Measurements from ENCODE around the gene OCA2.

OCA2 gene

DNA sequence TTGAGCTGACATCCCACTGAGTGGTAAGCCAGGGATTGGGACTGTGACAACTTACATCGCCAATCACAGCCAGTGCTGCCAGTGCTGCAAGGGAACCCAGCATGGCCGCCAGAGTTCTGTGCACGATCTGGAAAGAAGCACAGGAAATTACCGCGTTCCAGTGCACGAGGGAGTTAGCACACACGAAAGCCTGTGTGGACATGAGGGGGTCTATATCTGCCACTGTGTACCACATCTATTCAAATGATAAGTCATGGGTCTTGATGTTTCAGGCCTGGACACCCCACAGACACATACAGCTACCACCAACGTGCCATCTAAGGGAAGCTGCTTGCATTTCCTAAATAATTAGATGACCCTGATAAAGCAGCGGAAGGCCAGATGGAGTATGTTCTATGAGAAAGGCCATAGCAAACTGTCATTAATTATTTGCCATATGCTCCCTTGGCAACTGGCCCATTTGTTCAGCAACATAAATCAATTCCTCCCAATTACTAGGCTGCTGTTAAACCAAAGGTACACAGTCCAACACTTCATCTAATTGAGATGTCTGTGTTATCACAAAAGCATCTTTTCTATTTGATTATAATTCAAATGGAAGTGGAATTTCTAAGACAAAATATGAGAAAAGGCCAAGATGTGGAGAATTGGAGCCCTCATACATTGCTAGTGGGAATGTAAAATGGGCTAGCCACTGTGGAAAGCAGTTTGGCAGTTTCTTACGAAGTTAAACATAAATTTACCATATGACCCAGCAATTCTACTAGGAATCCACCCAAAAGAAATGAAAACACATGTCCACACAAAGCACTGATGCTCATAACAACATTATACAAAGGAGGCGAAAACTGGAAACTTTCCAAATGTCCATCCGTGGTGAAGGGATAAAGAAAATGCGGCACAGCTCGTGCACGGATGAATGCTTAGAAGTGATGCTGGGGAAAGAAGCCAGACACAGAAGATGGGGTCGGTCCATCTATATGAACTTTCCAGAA lies 108.3 kb downstream of the OCA2 start:
- TF ChIP-seq, protein P1, sequence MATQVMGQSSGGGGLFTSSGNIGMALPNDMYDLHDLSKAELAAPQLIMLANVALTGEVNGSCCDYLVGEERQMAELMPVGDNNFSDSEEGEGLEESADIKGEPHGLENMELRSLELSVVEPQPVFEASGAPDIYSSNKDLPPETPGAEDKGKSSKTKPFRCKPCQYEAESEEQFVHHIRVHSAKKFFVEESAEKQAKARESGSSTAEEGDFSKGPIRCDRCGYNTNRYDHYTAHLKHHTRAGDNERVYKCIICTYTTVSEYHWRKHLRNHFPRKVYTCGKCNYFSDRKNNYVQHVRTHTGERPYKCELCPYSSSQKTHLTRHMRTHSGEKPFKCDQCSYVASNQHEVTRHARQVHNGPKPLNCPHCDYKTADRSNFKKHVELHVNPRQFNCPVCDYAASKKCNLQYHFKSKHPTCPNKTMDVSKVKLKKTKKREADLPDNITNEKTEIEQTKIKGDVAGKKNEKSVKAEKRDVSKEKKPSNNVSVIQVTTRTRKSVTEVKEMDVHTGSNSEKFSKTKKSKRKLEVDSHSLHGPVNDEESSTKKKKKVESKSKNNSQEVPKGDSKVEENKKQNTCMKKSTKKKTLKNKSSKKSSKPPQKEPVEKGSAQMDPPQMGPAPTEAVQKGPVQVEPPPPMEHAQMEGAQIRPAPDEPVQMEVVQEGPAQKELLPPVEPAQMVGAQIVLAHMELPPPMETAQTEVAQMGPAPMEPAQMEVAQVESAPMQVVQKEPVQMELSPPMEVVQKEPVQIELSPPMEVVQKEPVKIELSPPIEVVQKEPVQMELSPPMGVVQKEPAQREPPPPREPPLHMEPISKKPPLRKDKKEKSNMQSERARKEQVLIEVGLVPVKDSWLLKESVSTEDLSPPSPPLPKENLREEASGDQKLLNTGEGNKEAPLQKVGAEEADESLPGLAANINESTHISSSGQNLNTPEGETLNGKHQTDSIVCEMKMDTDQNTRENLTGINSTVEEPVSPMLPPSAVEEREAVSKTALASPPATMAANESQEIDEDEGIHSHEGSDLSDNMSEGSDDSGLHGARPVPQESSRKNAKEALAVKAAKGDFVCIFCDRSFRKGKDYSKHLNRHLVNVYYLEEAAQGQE (IDR thresholded peaks at IDR 0.05; ENCODE audit: insufficient read depth in 1 of 2, low read depth in 2 of 2, low read length in 2 of 2), result no peak
- TF ChIP-seq FOXP2 (optimal IDR thresholded peaks at IDR 0.05; ENCODE audit: borderline replicate concordance, extremely low read depth, extremely low read length, insufficient read depth), result no peak
- no peak for TF ChIP-seq TAF1 (IDR thresholded peaks at IDR 0.05; ENCODE audit: borderline replicate concordance, insufficient read depth, low read length)
- no peak for TF ChIP-seq SIN3A (IDR thresholded peaks at IDR 0.05; ENCODE audit: borderline replicate concordance, insufficient read depth, low read length)
- TF ChIP-seq POLR2AphosphoS5 (IDR thresholded peaks at IDR 0.05; ENCODE audit: low read depth, low read length), result no peak

DNA sequence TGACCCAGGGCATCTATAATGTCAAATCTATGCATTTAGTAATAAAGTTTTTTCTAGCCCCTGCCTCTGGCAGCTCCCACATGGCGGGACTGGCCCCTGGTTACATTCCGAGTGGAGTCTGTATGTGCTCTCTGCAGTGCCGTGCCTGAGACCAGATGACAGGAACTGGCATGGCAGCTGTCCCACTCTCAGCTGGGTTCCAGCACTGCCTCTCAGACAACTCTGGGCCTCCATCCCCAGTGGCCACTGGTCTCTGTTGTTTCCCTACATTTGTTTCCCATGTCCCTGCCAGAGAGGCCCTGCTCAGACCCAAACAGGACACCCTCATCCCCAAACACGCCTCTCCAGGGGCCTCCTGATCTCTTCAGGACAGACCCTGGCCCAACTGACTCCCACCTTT lies 109.3 kb downstream of the OCA2 start:
- TF ChIP-seq FOXP2 (optimal IDR thresholded peaks at IDR 0.05; ENCODE audit: borderline replicate concordance, extremely low read depth, extremely low read length, insufficient read depth), result no peak
- TF ChIP-seq, protein P1 (IDR thresholded peaks at IDR 0.05; ENCODE audit: insufficient read depth in 1 of 2, low read depth in 2 of 2, low read length in 2 of 2), result no peak
- no peak for TF ChIP-seq SIN3A (IDR thresholded peaks at IDR 0.05; ENCODE audit: borderline replicate concordance, insufficient read depth, low read length)
- no peak for TF ChIP-seq POLR2AphosphoS5 (IDR thresholded peaks at IDR 0.05; ENCODE audit: low read depth, low read length)
- no peak for TF ChIP-seq TAF1 (IDR thresholded peaks at IDR 0.05; ENCODE audit: borderline replicate concordance, insufficient read depth, low read length)

DNA sequence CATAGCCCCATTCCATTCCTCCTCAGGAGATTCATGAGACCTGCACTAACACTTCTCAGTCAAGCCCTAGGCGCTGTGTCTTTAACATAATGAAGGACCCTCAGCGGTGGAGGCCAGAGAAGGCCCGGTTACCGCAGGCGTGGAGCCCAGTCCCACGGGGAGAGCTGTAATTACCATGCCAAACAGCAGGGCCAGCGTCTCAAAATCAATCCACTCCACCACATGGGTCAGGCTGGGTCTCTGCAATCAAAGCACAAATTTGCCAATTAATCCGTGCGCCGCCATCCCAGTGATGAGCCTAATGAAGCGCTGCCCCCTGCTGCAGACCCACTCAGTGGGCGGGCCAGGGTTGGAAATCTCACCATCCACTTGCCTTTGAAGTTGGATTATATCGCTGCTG lies 109.7 kb downstream of the OCA2 start:
- TF ChIP-seq TAF1 (IDR thresholded peaks at IDR 0.05; ENCODE audit: borderline replicate concordance, insufficient read depth, low read length), result no peak
- TF ChIP-seq FOXP2 (optimal IDR thresholded peaks at IDR 0.05; ENCODE audit: borderline replicate concordance, extremely low read depth, extremely low read length, insufficient read depth), result no peak
- TF ChIP-seq, protein P1 (IDR thresholded peaks at IDR 0.05; ENCODE audit: insufficient read depth in 1 of 2, low read depth in 2 of 2, low read length in 2 of 2), result no peak
- TF ChIP-seq POLR2AphosphoS5 (IDR thresholded peaks at IDR 0.05; ENCODE audit: low read depth, low read length), result no peak

DNA sequence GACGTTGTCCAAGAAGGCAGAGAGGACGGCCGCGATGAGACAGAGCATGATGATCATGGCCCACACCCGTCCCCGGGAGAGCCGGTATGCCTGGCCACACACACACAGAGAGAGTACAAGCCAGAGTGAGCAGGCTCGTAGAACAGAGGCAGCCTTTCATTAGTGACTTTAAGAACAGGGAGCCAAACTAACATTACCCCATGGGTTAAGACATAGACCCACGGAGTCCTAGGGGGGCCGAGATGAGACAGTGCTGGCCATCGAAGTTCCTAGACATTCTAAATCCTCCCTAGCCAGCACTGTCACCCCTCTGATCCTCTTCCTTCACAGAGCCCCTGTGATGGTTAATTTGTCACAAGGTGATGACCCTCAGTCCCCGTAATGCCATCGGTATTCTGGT lies 114.0 kb downstream of the OCA2 start:
- TF ChIP-seq TAF1 (IDR thresholded peaks at IDR 0.05; ENCODE audit: borderline replicate concordance, insufficient read depth, low read length), result no peak
- TF ChIP-seq FOXP2 (optimal IDR thresholded peaks at IDR 0.05; ENCODE audit: borderline replicate concordance, extremely low read depth, extremely low read length, insufficient read depth), result no peak
- no peak for TF ChIP-seq POLR2AphosphoS5 (IDR thresholded peaks at IDR 0.05; ENCODE audit: low read depth, low read length)
- no peak for TF ChIP-seq SIN3A (IDR thresholded peaks at IDR 0.05; ENCODE audit: borderline replicate concordance, insufficient read depth, low read length)
- TF ChIP-seq, protein P1 (IDR thresholded peaks at IDR 0.05; ENCODE audit: insufficient read depth in 1 of 2, low read depth in 2 of 2, low read length in 2 of 2), result no peak

Measured in PFSK-1 (cell line).